Fibroblast of lung (primary cell): Measurements from ENCODE around the gene RALGAPB.

Experiments used
- EZH2 ChIP-seq: IDR thresholded peaks from 2 replicates; pipeline ENCODE4 v1.5.1; 2012; ENCODE audit warnings: low read length, control low read depth, mild to moderate bottlenecking; ENCODE audit errors: missing control alignments
- TF ChIP-seq, protein P1 (sequence below), 2 donors: IDR thresholded peaks in 1 of 2; conservative IDR thresholded peaks in 1 of 2; 1 replicate in 1 of 2; 2 replicates in 1 of 2; pipeline ENCODE4 v1.5.1; 2011 to 2012; ENCODE audit warnings: low read length in 2 of 2, control low read depth in 1 of 2, inconsistent platforms in 1 of 2, low read depth in 1 of 2, mild to moderate bottlenecking in 1 of 2

DNA sequence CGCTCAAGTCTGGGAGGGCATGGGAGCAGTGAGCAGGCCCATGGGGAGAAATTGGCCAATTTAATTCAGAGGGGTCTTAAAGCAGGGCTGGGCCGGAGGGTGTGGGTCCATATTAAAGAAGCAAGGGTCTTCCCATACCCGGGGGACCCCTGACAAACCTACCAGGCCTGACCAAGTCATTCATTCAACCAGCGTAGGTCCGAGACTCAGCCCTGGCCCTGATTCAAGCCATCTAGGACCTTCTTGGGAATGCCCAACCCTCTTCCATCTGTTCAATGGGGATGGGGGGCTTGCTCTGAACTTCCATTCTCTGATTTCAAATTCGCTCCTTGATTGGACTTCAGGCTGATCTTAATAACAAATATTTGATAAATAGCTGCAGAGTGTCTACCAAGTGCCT lies 115.7 kb downstream of the RALGAPB start:
- TF ChIP-seq, protein P1, sequence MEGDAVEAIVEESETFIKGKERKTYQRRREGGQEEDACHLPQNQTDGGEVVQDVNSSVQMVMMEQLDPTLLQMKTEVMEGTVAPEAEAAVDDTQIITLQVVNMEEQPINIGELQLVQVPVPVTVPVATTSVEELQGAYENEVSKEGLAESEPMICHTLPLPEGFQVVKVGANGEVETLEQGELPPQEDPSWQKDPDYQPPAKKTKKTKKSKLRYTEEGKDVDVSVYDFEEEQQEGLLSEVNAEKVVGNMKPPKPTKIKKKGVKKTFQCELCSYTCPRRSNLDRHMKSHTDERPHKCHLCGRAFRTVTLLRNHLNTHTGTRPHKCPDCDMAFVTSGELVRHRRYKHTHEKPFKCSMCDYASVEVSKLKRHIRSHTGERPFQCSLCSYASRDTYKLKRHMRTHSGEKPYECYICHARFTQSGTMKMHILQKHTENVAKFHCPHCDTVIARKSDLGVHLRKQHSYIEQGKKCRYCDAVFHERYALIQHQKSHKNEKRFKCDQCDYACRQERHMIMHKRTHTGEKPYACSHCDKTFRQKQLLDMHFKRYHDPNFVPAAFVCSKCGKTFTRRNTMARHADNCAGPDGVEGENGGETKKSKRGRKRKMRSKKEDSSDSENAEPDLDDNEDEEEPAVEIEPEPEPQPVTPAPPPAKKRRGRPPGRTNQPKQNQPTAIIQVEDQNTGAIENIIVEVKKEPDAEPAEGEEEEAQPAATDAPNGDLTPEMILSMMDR (conservative IDR thresholded peaks at IDR 0.05 in 1 of 2, IDR thresholded peaks at IDR 0.05 in 1 of 2; ENCODE audit: low read depth in 1 of 2, low read length in 2 of 2) = no peak
- no peak for TF ChIP-seq EZH2
